Prostate gland (tissue), 2 donors: ENCODE results near the gene CNTNAP2.

ENCODE experiments used
- POLR2A ChIP-seq: fragments of 450-650 bp; IDR thresholded peaks from one replicate; pipeline ENCODE4 v1.6.1; 2016; ENCODE audit warnings: antibody characterized with exemption, mild to moderate bottlenecking
- POLR2AphosphoS5 ChIP-seq: sonication (generic); formaldehyde crosslinking; IDR thresholded peaks from one replicate; pipeline ENCODE4 v1.6.1; 2017; ENCODE audit warnings: antibody characterized with exemption
- TF ChIP-seq, protein P1 (sequence below), 4 experiments: fragments of 200-600 bp in 2 of 4; fragments of 450-650 bp in 2 of 4; sonication (generic) in 2 of 4; IDR thresholded peaks; 1 replicate in 3 of 4; 2 replicates in 1 of 4; pipeline ENCODE4 v1.5.1; 2016 to 2019; ENCODE audit warnings: antibody characterized with exemption in 4 of 4, mild to moderate bottlenecking in 2 of 4, moderate library complexity in 2 of 4

DNA sequence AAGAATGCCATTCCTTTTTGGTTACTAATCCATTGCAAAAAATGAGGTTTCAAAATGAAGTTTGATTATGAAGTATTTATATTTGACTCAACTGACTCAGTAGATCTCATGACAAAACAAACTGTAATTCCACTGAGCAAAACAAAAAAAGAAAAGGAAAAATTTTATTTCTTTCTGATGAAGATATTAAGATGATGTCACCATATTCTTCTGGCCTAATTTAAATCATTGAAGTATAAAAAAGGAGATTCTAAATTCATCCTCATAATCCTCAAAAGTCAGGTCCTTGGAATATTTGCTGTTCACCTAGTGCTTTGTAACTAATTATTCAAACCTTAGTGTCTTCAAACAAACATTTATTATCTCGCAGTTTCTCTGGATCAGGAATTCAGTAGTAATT, 1183.7 kb downstream of the CNTNAP2 start:
- no peak for TF ChIP-seq POLR2A
- TF ChIP-seq, protein P1, sequence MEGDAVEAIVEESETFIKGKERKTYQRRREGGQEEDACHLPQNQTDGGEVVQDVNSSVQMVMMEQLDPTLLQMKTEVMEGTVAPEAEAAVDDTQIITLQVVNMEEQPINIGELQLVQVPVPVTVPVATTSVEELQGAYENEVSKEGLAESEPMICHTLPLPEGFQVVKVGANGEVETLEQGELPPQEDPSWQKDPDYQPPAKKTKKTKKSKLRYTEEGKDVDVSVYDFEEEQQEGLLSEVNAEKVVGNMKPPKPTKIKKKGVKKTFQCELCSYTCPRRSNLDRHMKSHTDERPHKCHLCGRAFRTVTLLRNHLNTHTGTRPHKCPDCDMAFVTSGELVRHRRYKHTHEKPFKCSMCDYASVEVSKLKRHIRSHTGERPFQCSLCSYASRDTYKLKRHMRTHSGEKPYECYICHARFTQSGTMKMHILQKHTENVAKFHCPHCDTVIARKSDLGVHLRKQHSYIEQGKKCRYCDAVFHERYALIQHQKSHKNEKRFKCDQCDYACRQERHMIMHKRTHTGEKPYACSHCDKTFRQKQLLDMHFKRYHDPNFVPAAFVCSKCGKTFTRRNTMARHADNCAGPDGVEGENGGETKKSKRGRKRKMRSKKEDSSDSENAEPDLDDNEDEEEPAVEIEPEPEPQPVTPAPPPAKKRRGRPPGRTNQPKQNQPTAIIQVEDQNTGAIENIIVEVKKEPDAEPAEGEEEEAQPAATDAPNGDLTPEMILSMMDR (IDR thresholded peaks at IDR 0.05), result no peak
- TF ChIP-seq POLR2AphosphoS5, result no peak
